ENCODE data around the gene RENBP.

Gene RENBP

GRCh38 chrX:153903991-153904957 lies 40.2 kb downstream of the RENBP start, which contains the start of gene AVPR2:
AVPR2 (plus strand) TSS chrX:153904673; CDS start chrX:153905146, 473 bp downstream.
- DNase-seq (ENCODE audit: low read depth, low spot score), result no peak
- no peak within 1 kb of the TSS for H3K27ac ChIP-seq

- H3K27ac ChIP-seq, result no peak overlapping the region
- DNase-seq (ENCODE audit: low read depth, low spot score), result no peak
Measured at GRCh38 chrX:153903238-153903980, 41.0 kb downstream of the RENBP start.

GRCh38 chrX:153902385-153902784 lies 42.1 kb downstream of the RENBP start:
- DNase-seq (ENCODE audit: low read depth, low spot score), result no peak
- H3K27ac ChIP-seq, result no peak overlapping the region

- no peak overlapping the region for H3K27ac ChIP-seq
- DNase-seq (ENCODE audit: low read depth, low spot score), result no peak
Measured at GRCh38 chrX:153901753-153902140, 42.7 kb downstream of the RENBP start.

- H3K27ac ChIP-seq, result no peak overlapping the region
- DNase-seq (ENCODE audit: low read depth, low spot score), result peak; percentile 22
Measured at GRCh38 chrX:153900831-153901752, 43.4 kb downstream of the RENBP start.

GRCh38 chrX:153897899-153898298 lies 46.5 kb downstream of the RENBP start:
- no peak for DNase-seq (ENCODE audit: low read depth, low spot score)

GRCh38 chrX:153889123-153889522 lies 55.3 kb downstream of the RENBP start:
- no peak overlapping the region for H3K27ac ChIP-seq
- no peak for DNase-seq (ENCODE audit: low read depth, low spot score)

More at GRCh38 chrX:153897899-153898298, 46.5 kb downstream of the RENBP start:
- H3K27ac ChIP-seq, result no peak overlapping the region

GRCh38 chrX:153888344-153888743 lies 56.1 kb downstream of the RENBP start:
- H3K27ac ChIP-seq, result no peak overlapping the region
- DNase-seq (ENCODE audit: low read depth, low spot score), result no peak

- H3K27ac ChIP-seq, result no peak overlapping the region
- DNase-seq (ENCODE audit: low read depth, low spot score), result no peak
Measured at GRCh38 chrX:153887385-153887784, 57.1 kb downstream of the RENBP start.

GRCh38 chrX:153886915-153887314 lies 57.5 kb downstream of the RENBP start:
- no peak for DNase-seq (ENCODE audit: low read depth, low spot score)

GRCh38 chrX:153885968-153886903 lies 58.2 kb downstream of the RENBP start, which contains the start of gene L1CAM:
L1CAM (minus strand) TSS chrX:153886173; CDS start chrX:153875836, 10,337 bp downstream.
- no peak within 1 kb of the TSS for H3K27ac ChIP-seq
- DNase-seq (ENCODE audit: low read depth, low spot score), result no peak

More at GRCh38 chrX:153886915-153887314, 57.5 kb downstream of the RENBP start:
- no peak overlapping the region for H3K27ac ChIP-seq
